HG02852 (cell line): ENCODE data around the gene LAG3.

ENCODE experiments used
- ATAC-seq: cut with Tn5 transposase; IDR thresholded peaks from one replicate; pipeline ENCODE4 v1.9.1; 2021; ENCODE audit warnings: mild to moderate bottlenecking, moderate library complexity; ENCODE audit not compliant: unreplicated experiment

LAG3 gene

GRCh38 chr12:6787309-6787708 lies 15.0 kb downstream of the LAG3 start:
- no peak for ATAC-seq

- no peak for ATAC-seq
Observed at GRCh38 chr12:6788972-6789924, 16.9 kb downstream of the LAG3 start, which contains the start of gene CD4. Gene CD4, plus strand, starts transcription at chr12:6789528. Its CDS starts 10,611 bp downstream, at chr12:6800139.

- no peak for ATAC-seq
Observed at GRCh38 chr12:6790496-6791150, 18.3 kb downstream of the LAG3 start.

GRCh38 chr12:6791931-6792520 lies 19.7 kb downstream of the LAG3 start:
- ATAC-seq = no peak

GRCh38 chr12:6792522-6793201 lies 20.3 kb downstream of the LAG3 start:
- no peak for ATAC-seq

GRCh38 chr12:6795088-6795487 lies 22.8 kb downstream of the LAG3 start:
- ATAC-seq = no peak

- no peak for ATAC-seq
Observed at GRCh38 chr12:6796576-6796975, 24.3 kb downstream of the LAG3 start.

GRCh38 chr12:6799147-6799546 lies 26.8 kb downstream of the LAG3 start:
- ATAC-seq = no peak

- no peak for ATAC-seq
Observed at GRCh38 chr12:6807170-6807569, 34.9 kb downstream of the LAG3 start.

GRCh38 chr12:6809056-6809455 lies 36.7 kb downstream of the LAG3 start:
- no peak for ATAC-seq

- no peak for ATAC-seq
Observed at GRCh38 chr12:6810758-6811157, 38.4 kb downstream of the LAG3 start.

- ATAC-seq = no peak
Observed at GRCh38 chr12:6813363-6813762, 41.0 kb downstream of the LAG3 start.

GRCh38 chr12:6816598-6816997 lies 44.3 kb downstream of the LAG3 start:
- no peak for ATAC-seq

- no peak for ATAC-seq
Observed at GRCh38 chr12:6817098-6817497, 44.8 kb downstream of the LAG3 start.

- ATAC-seq = no peak
Observed at GRCh38 chr12:6817662-6818157, 45.4 kb downstream of the LAG3 start.

- no peak for ATAC-seq
Observed at GRCh38 chr12:6818222-6818621, 45.9 kb downstream of the LAG3 start.

GRCh38 chr12:6818645-6819044 lies 46.3 kb downstream of the LAG3 start:
- ATAC-seq = no peak

- no peak for ATAC-seq
Observed at GRCh38 chr12:6819106-6820030, 47.0 kb downstream of the LAG3 start.

GRCh38 chr12:6820166-6820565 lies 47.8 kb downstream of the LAG3 start:
- ATAC-seq = no peak
